GM10266 (cell line): Measurements from ENCODE around the gene GLT1D1.

ENCODE experiments used
- DNase-seq: peaks from one replicate; pipeline ENCODE4 v3.0.0; 2012; ENCODE audit errors: extremely low spot score
- CTCF ChIP-seq: IDR thresholded peaks from 2 replicates; pipeline ENCODE4 v1.5.1; 2012; ENCODE audit warnings: mild to moderate bottlenecking, low read depth; ENCODE audit not compliant: control insufficient read depth, insufficient read depth; ENCODE audit errors: missing control alignments

Gene GLT1D1

DNA sequence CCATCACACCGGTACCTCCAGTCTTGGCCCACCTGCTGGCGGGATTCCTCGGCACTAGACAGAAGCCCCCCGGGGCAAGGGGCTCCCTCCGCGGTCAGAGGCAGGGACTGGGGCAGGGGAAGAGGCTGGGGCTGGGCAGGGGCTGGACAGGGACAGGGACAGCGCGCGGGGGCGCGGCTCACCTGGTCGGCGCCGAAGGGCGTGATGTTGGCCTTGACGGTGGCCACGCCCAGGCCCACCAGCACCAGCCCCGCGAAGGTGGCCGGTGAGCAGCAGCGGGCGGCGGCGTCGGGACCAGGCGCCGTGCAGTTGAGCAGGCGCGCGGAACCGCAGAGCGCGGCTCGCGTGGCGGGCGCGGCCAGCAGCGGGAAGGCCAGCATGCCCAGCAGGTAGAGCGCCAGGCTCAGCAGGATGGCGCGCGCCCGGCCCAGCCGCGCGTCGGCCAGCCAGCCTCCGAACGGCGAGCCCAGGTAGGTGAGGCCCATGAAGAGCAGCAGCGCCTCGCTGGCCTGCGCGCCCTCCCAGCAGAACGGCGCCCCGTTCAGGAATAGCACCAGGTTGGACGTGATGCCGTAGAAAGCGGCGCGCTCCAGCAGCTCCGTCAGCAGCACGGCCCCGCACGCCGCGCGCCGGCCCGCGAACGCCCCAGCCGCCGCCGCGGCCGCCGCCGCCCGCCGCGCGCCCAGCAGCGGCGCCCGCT, 29.9 kb upstream of the GLT1D1 start:
- TF ChIP-seq CTCF = no peak
- no peak for DNase-seq

DNA sequence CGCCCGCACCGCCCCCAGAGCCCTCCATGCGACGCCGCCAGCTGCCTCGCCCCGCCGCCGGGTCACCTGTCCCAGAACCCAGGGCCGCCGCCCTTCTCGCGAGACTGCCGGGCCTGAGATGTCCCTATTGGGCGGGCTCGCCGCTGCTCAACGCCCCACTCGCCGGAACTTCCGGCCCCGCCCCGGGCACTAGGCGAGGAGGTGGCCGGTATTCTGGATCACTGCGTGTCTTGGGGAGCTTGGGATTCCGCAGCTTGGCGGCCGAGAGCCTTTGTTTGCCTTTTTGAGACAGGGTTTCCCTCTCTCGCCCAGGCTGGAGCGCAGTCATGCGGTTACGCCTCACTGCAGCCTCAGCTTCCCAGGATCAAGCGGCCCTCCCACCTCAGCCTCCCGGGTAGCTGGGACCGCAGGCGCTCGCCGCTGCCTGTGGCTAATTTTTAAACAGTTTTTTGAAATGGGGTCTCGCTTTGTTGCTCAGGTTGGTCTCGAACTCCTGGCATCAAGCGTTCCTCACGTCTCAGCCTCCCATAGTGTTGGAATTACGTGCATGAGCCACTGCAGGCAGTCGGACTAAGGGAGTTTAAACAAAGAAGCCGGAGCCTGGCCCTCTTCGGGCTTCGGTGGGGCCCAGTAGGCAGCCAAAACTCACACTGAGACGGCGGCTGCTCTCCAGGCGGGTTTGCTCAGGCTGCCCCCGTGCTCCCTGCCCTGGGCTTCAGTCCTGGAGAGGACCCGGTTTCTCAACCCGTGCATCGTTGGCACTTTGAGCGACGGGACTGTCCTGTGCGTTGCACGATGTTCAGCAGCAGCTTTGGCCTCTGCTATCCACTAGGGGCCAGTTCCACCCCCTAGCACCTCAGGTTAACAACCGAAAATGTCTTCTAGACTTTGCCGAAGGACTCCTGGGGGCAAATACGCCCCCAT, 29.1 kb upstream of the GLT1D1 start, which contains the start of gene SLC15A4:
TSS of gene SLC15A4 (minus strand) at position 43 of the 924 bp plus-strand sequence. CDS start at position 28, 15 bp downstream.
- TF ChIP-seq CTCF = peak; percentile 16
- peak; percentile 97 for DNase-seq

DNA sequence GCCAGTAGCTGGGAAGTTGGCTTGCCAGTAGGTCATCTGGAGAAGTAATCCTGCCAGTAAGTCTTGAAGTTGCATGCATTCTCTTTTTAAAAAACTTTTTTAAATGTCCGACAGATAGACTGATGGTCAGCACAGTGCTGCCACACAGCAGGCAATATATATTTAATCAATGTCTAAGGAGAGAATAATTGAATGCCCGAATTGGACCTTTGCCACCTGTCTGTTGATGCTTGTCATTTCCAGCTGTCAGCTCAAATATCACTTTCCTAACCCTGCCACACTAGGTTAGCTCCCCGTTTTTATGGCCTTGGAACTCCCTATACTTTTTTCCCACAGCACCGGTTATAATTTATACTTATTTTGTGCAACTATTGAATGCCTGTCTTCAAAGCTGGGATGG, 27.4 kb upstream of the GLT1D1 start:
- no peak for DNase-seq
- no peak for TF ChIP-seq CTCF

DNA sequence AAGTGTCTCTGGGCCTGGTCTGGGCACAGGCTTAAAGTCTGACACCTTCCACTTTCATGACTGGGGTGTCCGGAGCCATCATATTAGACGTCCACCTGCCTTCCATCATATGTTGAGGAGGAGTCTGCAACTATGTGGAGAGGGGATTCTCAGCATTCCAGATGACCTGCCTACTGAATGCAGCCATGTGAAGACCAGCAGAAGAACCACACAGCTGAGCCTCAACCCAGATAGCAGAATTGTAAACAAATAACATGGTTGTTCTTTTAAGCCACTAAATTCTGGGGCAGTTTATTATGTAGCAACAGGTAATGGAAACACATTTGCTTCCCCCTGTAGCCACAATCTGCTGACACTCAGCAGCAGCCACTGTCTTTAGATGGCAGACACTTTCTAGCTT, 25.6 kb upstream of the GLT1D1 start:
- DNase-seq = no peak

DNA sequence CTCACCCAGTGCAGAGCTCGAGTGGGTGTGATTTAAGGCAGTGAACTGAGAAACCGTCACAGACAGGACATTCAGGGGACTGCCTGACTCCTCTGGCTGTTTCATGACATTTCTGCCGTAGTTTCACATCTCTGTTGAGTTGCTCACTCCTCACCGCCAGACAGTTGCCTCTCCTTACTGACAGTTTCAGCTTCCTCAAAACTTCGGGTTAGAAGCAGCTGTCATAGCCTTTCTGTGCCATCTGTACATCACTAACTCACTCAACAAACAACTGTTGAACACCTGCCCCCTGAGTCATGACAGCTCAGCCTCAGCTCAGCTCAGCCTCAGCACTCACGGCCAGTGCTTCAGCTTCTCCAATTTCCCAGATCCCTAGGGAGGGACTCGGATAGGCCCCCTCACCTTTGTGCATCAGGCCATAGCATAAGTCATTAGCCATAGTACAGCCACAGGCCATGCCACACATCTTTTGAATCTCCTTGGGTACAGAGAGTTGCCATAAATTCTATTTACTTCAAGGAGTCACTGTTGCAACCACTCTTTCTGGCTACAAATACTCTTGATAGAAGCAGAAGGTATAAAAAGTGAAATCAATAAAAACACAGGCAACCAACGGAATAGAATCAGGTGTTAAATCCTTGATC, 23.3 kb upstream of the GLT1D1 start:
- no peak for TF ChIP-seq CTCF
- DNase-seq = peak; percentile 75

More for the DNA sequence above, 25.6 kb upstream of the GLT1D1 start:
- TF ChIP-seq CTCF = no peak

- TF ChIP-seq CTCF = no peak
- peak; percentile 52 for DNase-seq
Observed at GRCh38 chr12:128830505-128830893, 22.8 kb upstream of the GLT1D1 start.
